ENCODE data around the gene IL5. TPM values are rescaled to one million over a fixed set of nuclear protein-coding genes. Genes with fewer than 3 reads are reported as not detected.

IL5 gene
- total RNA-seq, 4 donors from 2014 or later: not detected

DNA sequence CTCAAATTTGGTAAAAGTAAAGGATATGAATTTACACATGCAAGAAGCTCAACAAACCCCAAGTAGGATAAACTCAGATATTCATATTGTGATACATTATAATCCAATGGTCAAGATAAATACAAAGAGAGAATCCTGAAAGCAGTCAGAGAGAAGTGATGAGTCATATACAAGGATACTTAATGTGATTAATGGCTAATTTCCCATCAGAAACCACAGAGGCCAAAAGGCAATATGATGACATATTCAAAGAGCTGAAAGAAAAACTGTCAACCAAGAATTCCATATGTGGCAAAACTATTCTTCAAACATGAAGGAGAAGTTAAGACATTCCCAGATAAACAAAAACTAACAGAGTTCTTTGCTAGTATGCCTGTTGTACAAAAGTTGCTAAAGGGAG is 33.2 kb downstream of the IL5 start:
- H3K9me3 ChIP-seq: no peaks in the 10 kb centered on the region
- H3K4me3 ChIP-seq: no peak overlapping the region
- H3K27ac ChIP-seq: no peak overlapping the region
- no peak for DNase-seq
- H3K36me3 ChIP-seq: no peaks in the 10 kb centered on the region
- H3K4me1 ChIP-seq: peaks cover 0 to 14% (median 0%) of the 10 kb centered on the region in 4 donors
- no peaks in the 10 kb centered on the region for H3K27me3 ChIP-seq
- no peak for TF ChIP-seq POLR2A (IDR thresholded peaks at IDR 0.05)
- TF ChIP-seq, protein P1, sequence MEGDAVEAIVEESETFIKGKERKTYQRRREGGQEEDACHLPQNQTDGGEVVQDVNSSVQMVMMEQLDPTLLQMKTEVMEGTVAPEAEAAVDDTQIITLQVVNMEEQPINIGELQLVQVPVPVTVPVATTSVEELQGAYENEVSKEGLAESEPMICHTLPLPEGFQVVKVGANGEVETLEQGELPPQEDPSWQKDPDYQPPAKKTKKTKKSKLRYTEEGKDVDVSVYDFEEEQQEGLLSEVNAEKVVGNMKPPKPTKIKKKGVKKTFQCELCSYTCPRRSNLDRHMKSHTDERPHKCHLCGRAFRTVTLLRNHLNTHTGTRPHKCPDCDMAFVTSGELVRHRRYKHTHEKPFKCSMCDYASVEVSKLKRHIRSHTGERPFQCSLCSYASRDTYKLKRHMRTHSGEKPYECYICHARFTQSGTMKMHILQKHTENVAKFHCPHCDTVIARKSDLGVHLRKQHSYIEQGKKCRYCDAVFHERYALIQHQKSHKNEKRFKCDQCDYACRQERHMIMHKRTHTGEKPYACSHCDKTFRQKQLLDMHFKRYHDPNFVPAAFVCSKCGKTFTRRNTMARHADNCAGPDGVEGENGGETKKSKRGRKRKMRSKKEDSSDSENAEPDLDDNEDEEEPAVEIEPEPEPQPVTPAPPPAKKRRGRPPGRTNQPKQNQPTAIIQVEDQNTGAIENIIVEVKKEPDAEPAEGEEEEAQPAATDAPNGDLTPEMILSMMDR (IDR thresholded peaks at IDR 0.05): no peak

DNA sequence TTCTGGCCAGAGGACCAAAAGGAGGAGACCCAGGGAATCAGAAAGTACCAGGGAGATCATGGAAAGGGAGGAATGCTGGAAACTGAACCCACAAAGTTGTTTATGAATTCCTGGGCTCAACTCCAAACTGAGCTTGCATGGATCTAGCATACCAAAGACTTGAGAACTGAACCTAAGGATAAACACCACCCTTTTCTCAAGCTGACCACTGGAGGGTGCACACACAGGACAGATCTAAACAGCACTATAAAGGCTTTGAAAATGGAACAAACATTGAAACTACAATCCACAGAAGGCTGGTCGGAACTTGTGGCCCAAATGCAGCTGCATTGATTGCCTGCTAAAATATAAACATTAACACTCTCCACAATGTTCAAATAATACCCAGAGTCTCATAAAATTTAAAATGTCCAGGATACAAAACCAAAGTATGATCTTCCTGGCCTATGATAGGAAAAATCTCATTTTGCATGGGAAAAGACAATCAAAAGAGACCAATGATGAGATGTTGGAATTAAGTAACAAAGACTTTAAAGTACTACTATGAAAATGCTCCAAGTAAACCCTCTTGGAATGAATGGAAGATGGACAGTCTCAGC is 37.1 kb downstream of the IL5 start:
- H3K9me3 ChIP-seq: no peaks in the 10 kb centered on the region
- no peaks in the 10 kb centered on the region for H3K27me3 ChIP-seq
- H3K36me3 ChIP-seq: no peaks in the 10 kb centered on the region
- peaks cover under 1 to 32% (median 6%) of the 10 kb centered on the region in 4 donors for H3K4me1 ChIP-seq
- DNase-seq: peak in 1 of 3 donors; percentile 62
- no peak overlapping the region for H3K4me3 ChIP-seq
- peak overlapping the region in 3 of 4 donors; percentile 14 to 67 (median 59) for H3K27ac ChIP-seq
- TF ChIP-seq, protein P1 (IDR thresholded peaks at IDR 0.05): peak in 5 of 6 experiments; percentile 28 to 71 (median 65)
- no peak for TF ChIP-seq POLR2A (IDR thresholded peaks at IDR 0.05)

DNA sequence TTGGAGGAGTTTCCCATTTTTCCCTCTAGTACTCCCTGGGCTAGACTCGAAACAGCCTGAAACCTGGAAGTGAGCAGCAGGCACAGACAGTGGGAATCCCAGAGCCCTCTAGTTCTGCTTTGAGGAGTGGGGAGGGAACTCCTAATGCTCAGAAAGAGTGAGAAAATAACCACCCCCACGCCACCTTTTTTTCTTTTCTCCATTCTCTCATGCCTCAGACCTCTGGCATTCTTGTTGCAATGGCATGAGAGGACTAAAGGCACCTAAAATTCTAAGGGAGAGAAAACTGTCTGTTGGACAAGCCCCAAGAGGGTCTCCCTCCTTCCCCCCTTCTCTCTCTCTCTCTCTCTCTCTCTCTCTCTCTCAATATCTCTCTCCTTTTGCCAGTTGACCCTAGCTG is 37.7 kb downstream of the IL5 start:
- no peaks in the 10 kb centered on the region for H3K9me3 ChIP-seq
- no peak for DNase-seq
- TF ChIP-seq, protein P1 (IDR thresholded peaks at IDR 0.05): no peak
- no peak for TF ChIP-seq POLR2A (IDR thresholded peaks at IDR 0.05)
- no peaks in the 10 kb centered on the region for H3K27me3 ChIP-seq
- no peak overlapping the region for H3K4me3 ChIP-seq
- H3K4me1 ChIP-seq: peaks cover 4 to 37% (median 7%) of the 10 kb centered on the region in 4 donors
- H3K36me3 ChIP-seq: no peaks in the 10 kb centered on the region
- peak overlapping the region in 3 of 4 donors; percentile 14 to 67 (median 59) for H3K27ac ChIP-seq

DNA sequence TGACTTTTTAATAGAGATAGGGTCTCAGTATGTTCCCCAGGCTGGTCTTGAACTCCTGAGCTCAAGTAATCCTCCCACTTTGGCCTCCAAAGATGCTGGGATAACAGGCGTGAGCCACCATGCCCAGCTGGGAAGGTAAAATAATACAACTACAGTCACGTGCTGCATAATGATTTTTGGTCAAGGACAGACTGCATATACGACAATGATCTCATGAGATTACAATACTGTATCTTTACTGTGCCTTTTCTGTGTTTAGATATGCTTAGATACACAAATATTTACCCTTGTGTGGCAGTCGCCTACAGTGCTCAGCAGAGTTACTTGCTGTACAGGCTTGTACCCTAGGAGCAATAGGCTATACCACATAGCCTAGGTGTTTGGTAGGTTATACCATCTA is 38.6 kb downstream of the IL5 start:
- no peak for DNase-seq
- Histone ChIP-seq H3K4me3 (no peak overlapping the region), H3K36me3 (no peaks in the 10 kb centered on the region), H3K4me1 (peaks cover 4 to 46% (median 8%) of the 10 kb centered on the region in 4 donors), H3K27me3 (no peaks in the 10 kb centered on the region), H3K27ac (peak overlapping the region in 2 of 4 donors; percentile 59 to 67), H3K9me3 (no peaks in the 10 kb centered on the region)
- TF ChIP-seq, protein P1 (IDR thresholded peaks at IDR 0.05): no peak
- no peak for TF ChIP-seq POLR2A (IDR thresholded peaks at IDR 0.05)

DNA sequence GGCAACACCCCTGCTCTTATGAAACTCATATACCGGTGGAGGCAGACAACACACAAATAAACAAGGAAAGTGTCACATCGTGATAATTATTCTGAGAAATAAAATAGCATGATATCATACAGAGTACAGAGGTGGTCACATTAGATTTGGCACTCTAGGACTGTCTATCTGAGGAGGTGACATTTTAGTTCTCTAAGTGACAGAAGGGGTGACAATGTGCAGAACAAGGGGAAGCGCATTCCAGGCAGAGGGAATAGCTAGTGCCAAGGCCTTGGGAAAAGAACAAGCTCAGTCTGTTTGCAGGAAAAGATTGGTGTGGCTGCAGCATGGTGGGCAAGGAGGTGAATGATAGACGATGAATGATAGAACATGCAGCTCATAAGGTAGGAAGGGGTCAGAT is 40.1 kb downstream of the IL5 start:
- Histone ChIP-seq H3K27me3 (no peaks in the 10 kb centered on the region), H3K36me3 (no peaks in the 10 kb centered on the region), H3K4me3 (no peak overlapping the region), H3K4me1 (peaks cover 4 to 53% (median 8%) of the 10 kb centered on the region in 4 donors), H3K27ac (peak overlapping the region in 3 of 4 donors; percentile 68 to 98 (median 87)), H3K9me3 (no peaks in the 10 kb centered on the region)
- no peak for DNase-seq
- TF ChIP-seq POLR2A (IDR thresholded peaks at IDR 0.05): no peak
- TF ChIP-seq, protein P1 (IDR thresholded peaks at IDR 0.05): no peak
